GM19468 (cell line): ENCODE measurements around the gene RPN2.

Experiments
- ATAC-seq: cut with Tn5 transposase; IDR thresholded peaks from one replicate; pipeline ENCODE4 v1.9.1; 2021; ENCODE audit warnings: mild to moderate bottlenecking, moderate library complexity, moderate number of reproducible peaks; ENCODE audit not compliant: unreplicated experiment; ENCODE audit errors: extremely low read depth

Gene RPN2

GRCh38 chr20:37261714-37262113 is 82.6 kb downstream of the RPN2 start, which contains the start of gene GHRH:
Gene GHRH, minus strand, starts transcription at chr20:37261814. Its CDS starts 4,925 bp downstream, at chr20:37256889.
- no peak for ATAC-seq

- no peak for ATAC-seq
Observed at GRCh38 chr20:37262505-37262904, 83.4 kb downstream of the RPN2 start.

- no peak for ATAC-seq
Observed at GRCh38 chr20:37263686-37264085, 84.6 kb downstream of the RPN2 start.

- ATAC-seq, result no peak
Observed at GRCh38 chr20:37265152-37265551, 86.0 kb downstream of the RPN2 start.

GRCh38 chr20:37266940-37267666 is 88.0 kb downstream of the RPN2 start:
- ATAC-seq, result no peak

GRCh38 chr20:37267667-37268313 is 88.7 kb downstream of the RPN2 start:
- ATAC-seq, result no peak

- no peak for ATAC-seq
Observed at GRCh38 chr20:37270576-37271420, 91.7 kb downstream of the RPN2 start.

- no peak for ATAC-seq
Observed at GRCh38 chr20:37271421-37271768, 92.3 kb downstream of the RPN2 start.

- ATAC-seq, result no peak
Observed at GRCh38 chr20:37273988-37274387, 94.9 kb downstream of the RPN2 start.

GRCh38 chr20:37274851-37275524 is 95.9 kb downstream of the RPN2 start:
- ATAC-seq, result no peak

GRCh38 chr20:37276494-37277252 is 97.5 kb downstream of the RPN2 start:
- no peak for ATAC-seq

- no peak for ATAC-seq
Observed at GRCh38 chr20:37277253-37277593, 98.1 kb downstream of the RPN2 start.

GRCh38 chr20:37278966-37279590 is 99.9 kb downstream of the RPN2 start:
- ATAC-seq, result no peak

- ATAC-seq, result no peak
Observed at GRCh38 chr20:37279820-37280219, 100.7 kb downstream of the RPN2 start.

- no peak for ATAC-seq
Observed at GRCh38 chr20:37280403-37280802, 101.3 kb downstream of the RPN2 start.

- ATAC-seq, result no peak
Observed at GRCh38 chr20:37282556-37282955, 103.4 kb downstream of the RPN2 start.

- ATAC-seq, result no peak
Observed at GRCh38 chr20:37283530-37284195, 104.5 kb downstream of the RPN2 start.

GRCh38 chr20:37284691-37285161 is 105.6 kb downstream of the RPN2 start:
- no peak for ATAC-seq
